ENCODE results near the gene MDM2. TPM values are rescaled to one million over a fixed set of nuclear protein-coding genes. Genes with fewer than 3 reads are reported as not detected.

MDM2 gene
- total RNA-seq, 2 experiments from 2014 or later = 148 to 153 TPM

DNA sequence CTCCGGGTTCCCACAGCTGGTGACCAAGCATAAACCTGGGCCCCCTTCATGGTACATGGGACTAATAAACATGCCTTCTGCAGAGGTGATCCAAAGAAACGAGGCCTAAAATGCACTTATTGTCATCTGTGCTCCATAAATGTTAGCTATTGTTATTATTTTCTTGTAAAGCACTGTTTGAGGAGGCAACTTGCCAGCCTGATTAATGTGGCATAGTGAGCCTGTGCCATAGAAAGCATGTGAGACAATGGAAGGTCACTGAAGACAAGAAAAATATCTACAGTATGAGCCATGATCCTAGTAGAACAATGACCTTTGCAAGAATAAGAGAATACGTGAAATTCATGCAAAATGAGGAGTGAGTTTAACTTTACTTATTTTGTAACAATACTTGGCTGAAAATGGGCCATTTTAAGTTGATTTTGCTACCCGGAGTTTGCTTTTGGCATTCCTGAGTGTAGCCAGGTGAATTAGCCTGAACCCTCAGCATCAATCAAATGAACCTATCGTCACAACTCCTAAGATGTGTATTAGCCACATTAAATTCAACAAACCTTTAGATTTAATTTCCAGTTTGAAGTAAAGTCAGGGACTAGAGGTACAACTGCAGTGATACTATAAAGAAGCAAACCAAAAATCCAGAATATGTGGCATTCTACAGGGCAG lies 72.8 kb downstream of the MDM2 start:
- no peak overlapping the region for H3K4me3 Mint-ChIP-seq
- TF ChIP-seq, protein P1, sequence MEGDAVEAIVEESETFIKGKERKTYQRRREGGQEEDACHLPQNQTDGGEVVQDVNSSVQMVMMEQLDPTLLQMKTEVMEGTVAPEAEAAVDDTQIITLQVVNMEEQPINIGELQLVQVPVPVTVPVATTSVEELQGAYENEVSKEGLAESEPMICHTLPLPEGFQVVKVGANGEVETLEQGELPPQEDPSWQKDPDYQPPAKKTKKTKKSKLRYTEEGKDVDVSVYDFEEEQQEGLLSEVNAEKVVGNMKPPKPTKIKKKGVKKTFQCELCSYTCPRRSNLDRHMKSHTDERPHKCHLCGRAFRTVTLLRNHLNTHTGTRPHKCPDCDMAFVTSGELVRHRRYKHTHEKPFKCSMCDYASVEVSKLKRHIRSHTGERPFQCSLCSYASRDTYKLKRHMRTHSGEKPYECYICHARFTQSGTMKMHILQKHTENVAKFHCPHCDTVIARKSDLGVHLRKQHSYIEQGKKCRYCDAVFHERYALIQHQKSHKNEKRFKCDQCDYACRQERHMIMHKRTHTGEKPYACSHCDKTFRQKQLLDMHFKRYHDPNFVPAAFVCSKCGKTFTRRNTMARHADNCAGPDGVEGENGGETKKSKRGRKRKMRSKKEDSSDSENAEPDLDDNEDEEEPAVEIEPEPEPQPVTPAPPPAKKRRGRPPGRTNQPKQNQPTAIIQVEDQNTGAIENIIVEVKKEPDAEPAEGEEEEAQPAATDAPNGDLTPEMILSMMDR (IDR thresholded peaks at IDR 0.05) = no peak
- peaks cover 2% of the 10 kb centered on the region for H3K27me3 Mint-ChIP-seq
- DNase-seq (no peak), ATAC-seq (no peak)
- H3K36me3 Mint-ChIP-seq (ENCODE audit: low read depth) = no peaks in the 10 kb centered on the region
- peaks cover 2% of the 10 kb centered on the region for H3K9me3 Mint-ChIP-seq
- ChIA-PET POLR2A (no interaction called here), CTCF (interaction anchor here (0.7 to 1.8 kb wide), 5 partner anchors 12 to 276 kb away, joined by 3 to 5 read pairs (median 3); no protein-coding TSS in a partner anchor)
- H3K27ac Mint-ChIP-seq = no peak overlapping the region
- intact Hi-C loops (cut with micrococcal nuclease) = no loop called here
- H3K4me1 Mint-ChIP-seq (ENCODE audit: low read depth) = no peaks in the 10 kb centered on the region

DNA sequence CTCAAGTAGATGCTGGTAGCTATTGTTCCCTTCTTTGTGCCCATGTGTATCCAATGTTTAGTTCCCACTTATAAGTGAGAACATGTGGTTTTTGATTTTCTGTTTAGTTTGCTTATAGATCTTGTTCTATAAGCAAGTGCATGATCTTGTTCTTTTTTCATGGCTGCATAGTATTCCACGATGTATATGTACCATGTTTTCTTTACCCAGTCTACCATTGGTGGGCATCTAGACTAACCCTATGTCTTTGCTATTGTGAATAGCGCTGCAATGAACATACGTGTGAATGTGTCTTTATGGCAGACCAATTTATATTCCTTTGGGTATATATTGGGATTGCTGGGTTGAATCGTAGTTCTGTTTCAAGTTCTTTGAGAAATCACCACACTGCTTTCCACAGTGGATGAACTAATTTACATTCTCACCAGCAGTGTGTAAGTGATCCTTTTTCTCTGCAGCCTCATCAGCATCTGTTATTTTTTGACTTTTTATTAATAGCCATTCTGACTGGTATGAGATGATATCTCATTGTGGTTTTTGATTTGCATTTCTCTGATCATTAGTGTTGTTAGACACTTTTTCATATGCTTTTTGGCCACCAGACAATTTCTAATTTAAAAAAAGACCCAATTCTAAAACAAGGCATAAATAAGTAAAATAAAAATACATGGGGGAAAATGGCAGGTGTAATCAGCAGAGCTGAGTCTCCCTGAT lies 74.4 kb downstream of the MDM2 start:
- intact Hi-C loops (cut with micrococcal nuclease) = no loop called here
- Mint-ChIP-seq H3K27ac (no peak overlapping the region), H3K9me3 (peaks cover 2% of the 10 kb centered on the region), H3K27me3 (peaks cover 4% of the 10 kb centered on the region), H3K4me1 (ENCODE audit: low read depth) (no peaks in the 10 kb centered on the region), H3K4me3 (no peak overlapping the region), H3K36me3 (ENCODE audit: low read depth) (no peaks in the 10 kb centered on the region)
- CTCF ChIA-PET = no interaction called here
- TF ChIP-seq, protein P1 (IDR thresholded peaks at IDR 0.05) = no peak
- DNase-seq (no peak), ATAC-seq (no peak)
- POLR2A ChIA-PET = interaction anchor here (0.6 kb wide), 1 partner anchor 212 kb away, joined by 3 read pairs; no protein-coding TSS in a partner anchor

DNA sequence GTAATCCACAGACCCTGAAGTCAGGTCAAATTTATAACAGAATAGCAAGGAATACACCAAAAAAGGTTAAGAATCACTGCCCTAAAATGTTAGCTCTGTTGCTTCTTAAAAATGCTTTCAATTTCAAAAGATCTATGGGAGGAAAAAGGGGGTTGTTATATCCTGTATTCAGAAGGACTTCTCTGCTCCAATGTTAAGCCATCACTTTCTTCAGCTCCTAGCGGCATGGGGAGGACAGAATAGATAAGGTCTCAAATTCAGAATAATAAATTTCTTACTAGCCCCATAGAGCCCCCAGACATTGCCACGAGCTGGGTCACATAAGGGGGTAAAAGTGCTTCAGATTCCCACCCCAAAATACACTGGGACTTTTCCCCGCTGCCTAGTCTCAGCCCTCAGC lies 75.2 kb downstream of the MDM2 start:
- CTCF ChIA-PET = interaction anchor here (0.9 kb wide), 1 partner anchor 9 kb away, joined by 3 read pairs; no protein-coding TSS in a partner anchor
- POLR2A ChIA-PET = interaction anchor here (0.6 kb wide), 1 partner anchor 211 kb away, joined by 3 read pairs; no protein-coding TSS in a partner anchor
- H3K4me3 Mint-ChIP-seq = no peak overlapping the region
- peaks cover 2% of the 10 kb centered on the region for H3K9me3 Mint-ChIP-seq
- DNase-seq (no peak), ATAC-seq (no peak)
- TF ChIP-seq, protein P1 (IDR thresholded peaks at IDR 0.05) = no peak
- intact Hi-C loops (cut with micrococcal nuclease) = no loop called here
- H3K27ac Mint-ChIP-seq = no peak overlapping the region
- H3K27me3 Mint-ChIP-seq = peaks cover 4% of the 10 kb centered on the region
- no peaks in the 10 kb centered on the region for H3K36me3 Mint-ChIP-seq (ENCODE audit: low read depth)
- peaks cover 1% of the 10 kb centered on the region for H3K4me1 Mint-ChIP-seq (ENCODE audit: low read depth)

DNA sequence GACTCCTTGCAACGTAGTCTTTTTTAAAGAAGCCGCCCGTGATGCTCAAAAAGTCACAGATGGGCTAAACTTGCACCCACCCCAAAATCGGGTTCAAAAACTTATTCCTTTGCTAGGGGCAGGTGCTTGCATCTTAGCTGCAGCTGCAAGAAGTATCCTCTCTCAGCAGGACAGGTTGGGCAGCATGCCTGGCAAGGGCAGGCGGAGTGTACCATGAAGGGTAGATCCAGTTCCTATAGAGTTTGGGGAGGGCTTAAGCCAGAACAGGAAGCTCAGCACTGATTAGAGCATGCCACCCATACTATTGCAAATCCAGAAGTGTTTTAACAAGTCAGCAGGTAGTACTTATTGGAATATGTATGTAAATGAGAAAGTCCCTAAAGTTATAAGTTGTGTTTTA lies 76.3 kb downstream of the MDM2 start:
- peaks cover 2% of the 10 kb centered on the region for H3K9me3 Mint-ChIP-seq
- intact Hi-C loops (cut with micrococcal nuclease) = no loop called here
- ATAC-seq (no peak), DNase-seq (no peak)
- ChIA-PET CTCF (no interaction called here), POLR2A (no interaction called here)
- H3K4me1 Mint-ChIP-seq (ENCODE audit: low read depth) = peaks cover 10% of the 10 kb centered on the region
- TF ChIP-seq, protein P1 (IDR thresholded peaks at IDR 0.05) = no peak
- H3K27me3 Mint-ChIP-seq = peaks cover 4% of the 10 kb centered on the region
- H3K36me3 Mint-ChIP-seq (ENCODE audit: low read depth) = no peaks in the 10 kb centered on the region
- no peak overlapping the region for H3K4me3 Mint-ChIP-seq
- H3K27ac Mint-ChIP-seq = no peak overlapping the region

DNA sequence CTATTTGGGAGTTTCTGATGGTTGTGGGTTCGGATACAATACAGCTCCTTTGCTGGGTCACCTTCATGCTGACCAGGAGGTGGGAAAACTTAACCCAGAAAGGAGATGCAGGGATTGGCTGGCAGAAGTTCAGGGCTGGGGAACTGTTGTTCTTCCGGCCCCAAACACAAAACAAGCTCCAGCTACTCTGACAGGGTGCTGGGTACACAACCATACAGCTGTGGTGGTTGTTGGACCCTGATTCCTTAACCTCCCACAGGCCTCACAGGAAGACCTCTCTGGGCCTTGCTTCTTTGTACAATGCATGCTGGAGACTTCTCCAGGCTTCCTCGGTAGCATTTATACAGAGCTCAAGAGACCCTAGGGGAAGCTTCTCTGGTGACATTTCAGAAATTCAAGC lies 77.4 kb downstream of the MDM2 start:
- TF ChIP-seq, protein P1 (IDR thresholded peaks at IDR 0.05) = no peak
- ChIA-PET POLR2A (no interaction called here), CTCF (interaction anchor here (1.7 kb wide), 1 partner anchor 9 kb away, joined by 3 read pairs; no protein-coding TSS in a partner anchor)
- Mint-ChIP-seq H3K4me3 (no peak overlapping the region), H3K36me3 (ENCODE audit: low read depth) (no peaks in the 10 kb centered on the region), H3K27ac (no peak overlapping the region), H3K27me3 (peaks cover 4% of the 10 kb centered on the region), H3K4me1 (ENCODE audit: low read depth) (peaks cover 12% of the 10 kb centered on the region), H3K9me3 (peaks cover 2% of the 10 kb centered on the region)
- ATAC-seq = no peak
- intact Hi-C loops (cut with micrococcal nuclease) = no loop called here
- no peak for DNase-seq
